SK-N-SH (cell line): Measurements from ENCODE around the gene UBN1. TPM values are rescaled to one million over a fixed set of nuclear protein-coding genes. Genes with fewer than 3 reads are reported as not detected.

ENCODE experiments used
- CTCF ChIA-PET: fragments of 300-600, 350-600 bp; formaldehyde crosslinking; extraction: SDS; loops from one replicate; lab custom pipeline; 2021; lab: Yijun Ruan, JAX
- POLR2A ChIA-PET: fragments of 350-600 bp; sonication (Branson Sonifier 250); formaldehyde crosslinking; extraction: SDS; loops from one replicate; lab custom pipeline; 2020; ENCODE audit warnings: antibody characterized with exemption, inconsistent platforms; lab: Yijun Ruan, JAX
- DNase-seq: peaks from one replicate; pipeline ENCODE4 v3.0.0; 2012
- H2AFZ ChIP-seq: fragments of 200-600 bp; sonication (generic); 2 replicates; pipeline ENCODE4 v1.8.1; 2016; ENCODE audit warnings: antibody characterized with exemption, mild to moderate bottlenecking, low read depth
- H3F3A ChIP-seq: fragments of 200-600 bp; sonication (generic); replicated peaks from 2 replicates; pipeline ENCODE3; 2016; ENCODE audit warnings: antibody characterized with exemption, mild to moderate bottlenecking; ENCODE audit not compliant: insufficient read depth
- H3K27ac ChIP-seq, 2 experiments: fragments of 200-500 bp in 1 of 2; fragments of 200-600 bp in 1 of 2; sonication (Bioruptor generic) in 1 of 2; sonication (generic), shearing (Covaris generic) in 1 of 2; 2 replicates each; pipeline versions ENCODE4 v1.5.1 to v1.6.1; 2014 to 2016; ENCODE audit warnings: low read depth in 2 of 2, inconsistent platforms in 1 of 2, low read length in 1 of 2, mild to moderate bottlenecking in 1 of 2, mixed read lengths in 1 of 2
- H3K27me3 ChIP-seq: fragments of 200-600 bp; sonication (generic), shearing (Covaris generic); 2 replicates; pipeline ENCODE4 v1.6.1; 2016; ENCODE audit warnings: mixed run types; ENCODE audit not compliant: insufficient read depth
- H3K36me3 ChIP-seq, 2 experiments: fragments of 200-500 bp in 1 of 2; fragments of 200-600 bp in 1 of 2; sonication (Bioruptor generic) in 1 of 2; sonication (generic) in 1 of 2; replicated peaks in 1 of 2; 2 replicates each; pipeline versions ENCODE3 to v1.5.1; 2014 to 2016; ENCODE audit warnings: low read length in 1 of 2, mild to moderate bottlenecking in 1 of 2; ENCODE audit not compliant: insufficient read depth in 2 of 2, control insufficient read depth in 1 of 2
- H3K4me1 ChIP-seq, 2 experiments: fragments of 200-500 bp in 1 of 2; fragments of 200-600 bp in 1 of 2; sonication (Bioruptor generic) in 1 of 2; sonication (generic), shearing (Covaris generic) in 1 of 2; 2 replicates each; pipeline versions ENCODE4 v1.5.1 to v1.6.1; 2014 to 2016; ENCODE audit warnings: low read depth in 1 of 2, low read length in 1 of 2, mixed run types in 1 of 2; ENCODE audit not compliant: insufficient read depth in 2 of 2, control insufficient read depth in 1 of 2
- H3K4me2 ChIP-seq: fragments of 200-600 bp; sonication (generic), shearing (Covaris generic); 2 replicates; pipeline ENCODE4 v1.6.1; 2017; ENCODE audit warnings: mixed run types
- H3K4me3 ChIP-seq, 2 experiments: fragments of 200-500 bp in 1 of 2; fragments of 200-600 bp in 1 of 2; sonication (Bioruptor generic) in 1 of 2; sonication (generic), shearing (Covaris generic) in 1 of 2; 2 replicates each; pipeline versions ENCODE4 v1.5.1 to v1.8.1; 2014 to 2016; ENCODE audit warnings: low read depth in 2 of 2, inconsistent platforms in 1 of 2, low read length in 1 of 2, mild to moderate bottlenecking in 1 of 2, mixed read lengths in 1 of 2, moderate library complexity in 1 of 2
- H3K79me2 ChIP-seq: fragments of 200-600 bp; sonication (generic); 2 replicates; pipeline ENCODE4 v1.8.1; 2017; ENCODE audit warnings: mild to moderate bottlenecking; ENCODE audit not compliant: insufficient read depth
- H3K9ac ChIP-seq: fragments of 200-600 bp; sonication (generic); 2 replicates; pipeline ENCODE4 v1.6.1; 2017; ENCODE audit warnings: mixed run types
- H3K9me2 ChIP-seq: fragments of 200-600 bp; sonication (generic); 2 replicates; pipeline ENCODE4 v1.6.1; 2017; ENCODE audit warnings: mixed run types
- H3K9me3 ChIP-seq: fragments of 200-600 bp; sonication (generic); 2 replicates; pipeline ENCODE4 v1.6.1; 2017; ENCODE audit warnings: mixed run types, mild to moderate bottlenecking, moderate library complexity
- H4K20me1 ChIP-seq: fragments of 200-600 bp; sonication (generic); 2 replicates; pipeline ENCODE4 v1.6.1; 2017; ENCODE audit warnings: mild to moderate bottlenecking, mixed run types; ENCODE audit not compliant: insufficient read depth
- CTCF ChIP-seq: fragments of 200-600 bp; sonication (generic); IDR thresholded peaks from 2 replicates; pipeline ENCODE4 v1.6.1; 2017; ENCODE audit warnings: antibody characterized with exemption, mild to moderate bottlenecking, moderate library complexity
- ELF1 ChIP-seq: IDR thresholded peaks from 2 replicates; pipeline ENCODE4 v1.4.0; 2012
- EP300 ChIP-seq, 2 experiments: IDR thresholded peaks; 2 replicates each; pipeline versions ENCODE4 v1.4.0 to v1.6.1; 2012; ENCODE audit warnings: borderline replicate concordance in 1 of 2, low read depth in 1 of 2, low read length in 1 of 2
- EZH2phosphoT487 ChIP-seq: fragments of 200-600 bp; sonication (generic); IDR thresholded peaks from 2 replicates; pipeline ENCODE4 v1.6.1; 2017; ENCODE audit warnings: low read depth, mixed run types, mild to moderate bottlenecking, antibody characterized with exemption, moderate library complexity, borderline replicate concordance
- GABPA ChIP-seq: IDR thresholded peaks from 2 replicates; pipeline ENCODE4 v1.4.0; 2012; ENCODE audit warnings: low read depth, mild to moderate bottlenecking
- GATA2 ChIP-seq: sonication (generic); formaldehyde crosslinking; IDR thresholded peaks from 2 replicates; pipeline ENCODE4 v1.5.0; 2020; ENCODE audit warnings: mild to moderate bottlenecking, missing genetic modification reagents
- IRF3 ChIP-seq: fragments of 150-350 bp; IDR thresholded peaks from 2 replicates; pipeline ENCODE4 v1.6.1; 2016; ENCODE audit warnings: mild to moderate bottlenecking, low read depth, low read length
- JUND ChIP-seq: IDR thresholded peaks from 2 replicates; pipeline ENCODE4 v1.4.0; 2012
- MEF2A ChIP-seq: IDR thresholded peaks from 2 replicates; pipeline ENCODE4 v1.4.0; 2012; ENCODE audit warnings: low read depth, borderline replicate concordance
- MXI1 ChIP-seq: IDR thresholded peaks from 2 replicates; pipeline ENCODE4 v1.6.1; 2012; ENCODE audit warnings: mild to moderate bottlenecking, low read depth, low read length, improper control_type of control experiment
- NRF1 ChIP-seq: IDR thresholded peaks from 2 replicates; pipeline ENCODE4 v1.6.1; 2012; ENCODE audit warnings: low read depth, mild to moderate bottlenecking, low read length
- POLR2AphosphoS5 ChIP-seq: IDR thresholded peaks from 2 replicates; pipeline ENCODE4 v1.6.1; 2012; ENCODE audit warnings: low read depth, low read length
- RAD21 ChIP-seq: IDR thresholded peaks from 2 replicates; pipeline ENCODE4 v1.6.1; 2012; ENCODE audit warnings: mild to moderate bottlenecking, low read length
- RCOR1 ChIP-seq: fragments of 150-350 bp; IDR thresholded peaks from 2 replicates; pipeline ENCODE4 v1.6.1; 2017; ENCODE audit warnings: antibody characterized with exemption, low read length
- RFX5 ChIP-seq: IDR thresholded peaks from 2 replicates; pipeline ENCODE4 v1.6.1; 2012; ENCODE audit warnings: mild to moderate bottlenecking, improper control_type of control experiment, low read length
- RXRA ChIP-seq: IDR thresholded peaks from 2 replicates; pipeline ENCODE4 v1.4.0; 2012; ENCODE audit warnings: low read depth, mild to moderate bottlenecking, borderline replicate concordance
- SIN3A ChIP-seq: IDR thresholded peaks from 2 replicates; pipeline ENCODE4 v1.6.1; 2012; ENCODE audit warnings: low read depth, mild to moderate bottlenecking, low read length, moderate library complexity, borderline replicate concordance
- SMC3 ChIP-seq: IDR thresholded peaks from 2 replicates; pipeline ENCODE4 v1.6.1; 2012; ENCODE audit warnings: low read depth, low read length, improper control_type of control experiment
- TAF1 ChIP-seq: IDR thresholded peaks from 2 replicates; pipeline ENCODE4 v1.6.1; 2012; ENCODE audit warnings: low read depth, mild to moderate bottlenecking, low read length, moderate library complexity, borderline replicate concordance
- TCF12 ChIP-seq: IDR thresholded peaks from 2 replicates; pipeline ENCODE4 v1.4.0; 2012
- TEAD4 ChIP-seq: IDR thresholded peaks from 2 replicates; pipeline ENCODE4 v1.4.0; 2012; ENCODE audit warnings: mild to moderate bottlenecking, borderline replicate concordance; ENCODE audit not compliant: insufficient read depth
- USF1 ChIP-seq: IDR thresholded peaks from 2 replicates; pipeline ENCODE4 v1.4.0; 2012; ENCODE audit warnings: low read depth, borderline replicate concordance
- YY1 ChIP-seq: IDR thresholded peaks from 2 replicates; pipeline ENCODE4 v1.4.0; 2012; ENCODE audit warnings: low read depth, mild to moderate bottlenecking
- WGBS: methylation state at CpG from one replicate; pipeline ENCODE4 v1.1.6; 2017; ENCODE audit warnings: low lambda C conversion rate; 5-methylcytosine and 5-hydroxymethylcytosine counted together
- polyA plus RNA-seq, 3 experiments: library from polyadenylated mRNA; depleted of rRNA; stranded (reverse); fragments of >200 nt; gene quantifications; 2 replicates each; pipeline ENCODE4 v1.2.3, GENCODE V29; 2012

UBN1 gene
- polyA plus RNA-seq, 1 of the 3 experiments (the other 2 are of a cell fraction), result 10.9 TPM

- H4K20me1 ChIP-seq, result 0 out of 2 replicates have a peak, but pooled peaks cover 1% of the 10 kb centered on the region
- 94% methylated on average over 16 of the region's 17 CpGs for WGBS
- H3K36me3 ChIP-seq, result peaks cover 52 to 63% of the 10 kb centered on the region in 2 experiments
- no peaks in the 10 kb centered on the region for H3K27me3 ChIP-seq
- no peak overlapping the region for H2AFZ ChIP-seq
- DNase-seq, result no peak
- H3K9me2 ChIP-seq, result no peaks in the 10 kb centered on the region
- no peaks in the 10 kb centered on the region for H3K4me1 ChIP-seq
- H3K9ac ChIP-seq, result no peak overlapping the region
- H3K9me3 ChIP-seq, result no peaks in the 10 kb centered on the region
- no peaks in the 10 kb centered on the region for H3F3A ChIP-seq
- no peak overlapping the region for H3K4me3 ChIP-seq
- H3K79me2 ChIP-seq, result peaks cover 67% of the 10 kb centered on the region
- peak overlapping the region in 1 of 2 experiments; percentile 35; a peak in 2 of 4 replicates for H3K27ac ChIP-seq
- POLR2A ChIA-PET, result no interaction called here
- TF ChIP-seq IRF3, result no peak
- no peak for TF ChIP-seq MXI1
- no peak for TF ChIP-seq RFX5
- TF ChIP-seq RCOR1, result no peak
- no peak for TF ChIP-seq NRF1
- TF ChIP-seq EZH2phosphoT487, result no peak
- TF ChIP-seq YY1, result no peak
- TF ChIP-seq GATA2 (CRISPR knock-in tag), result no peak
- TF ChIP-seq GABPA, result no peak
- no peak for TF ChIP-seq ELF1
- TF ChIP-seq RXRA, result no peak
- TF ChIP-seq SIN3A, result no peak
- no peak for TF ChIP-seq MEF2A
- TF ChIP-seq EP300 (IDR thresholded peaks at IDR 0.05; ENCODE audit: borderline replicate concordance in 1 of 2, low read depth in 1 of 2, low read length in 1 of 2), result no peak
- TF ChIP-seq RAD21, result no peak
- CTCF ChIA-PET, result interaction anchor here (1.1 kb wide), 1 partner anchor 9 kb away, joined by 6 read pairs; no protein-coding TSS in a partner anchor
- no peak overlapping the region for H3K4me2 ChIP-seq
These were observed 12.1 kb downstream of the UBN1 start for GRCh38 chr16:4859190-4859899.

GRCh38 chr16:4859900-4860255 lies 12.6 kb downstream of the UBN1 start:
- DNase-seq, result no peak
- Histone ChIP-seq H3K27me3 (no peaks in the 10 kb centered on the region), H4K20me1 (0 out of 2 replicates have a peak, but pooled peaks cover 3% of the 10 kb centered on the region), H3K4me2 (no peak overlapping the region), H3K9ac (no peak overlapping the region), H3K9me2 (no peaks in the 10 kb centered on the region), H3K27ac (no peak overlapping the region), H3K9me3 (no peaks in the 10 kb centered on the region), H2AFZ (no peak overlapping the region), H3K79me2 (peaks cover 67% of the 10 kb centered on the region), H3K36me3 (peaks cover 49 to 65% of the 10 kb centered on the region in 2 experiments), H3F3A (no peaks in the 10 kb centered on the region), H3K4me3 (no peak overlapping the region), H3K4me1 (no peaks in the 10 kb centered on the region)
- no peak for TF ChIP-seq RFX5
- TF ChIP-seq NRF1, result no peak
- TF ChIP-seq JUND, result no peak
- no peak for TF ChIP-seq USF1
- no peak for TF ChIP-seq CTCF
- TF ChIP-seq TCF12, result no peak
- no peak for TF ChIP-seq ELF1
- TF ChIP-seq POLR2AphosphoS5, result no peak
- TF ChIP-seq MEF2A, result no peak
- TF ChIP-seq TEAD4, result no peak
- no peak for TF ChIP-seq SMC3
- TF ChIP-seq IRF3, result no peak
- TF ChIP-seq GABPA, result no peak
- no peak for TF ChIP-seq TAF1
- POLR2A ChIA-PET, result no interaction called here
- CTCF ChIA-PET, result interaction anchor here (1.1 kb wide), 1 partner anchor 9 kb away, joined by 6 read pairs; no protein-coding TSS in a partner anchor
- WGBS, result 73% methylated on average over 5 of the region's 10 CpGs
